Measurements from ENCODE around the gene CCDC127.
"Not testable (repeated sequence)": the region's sequence is repeated elsewhere in the genome, so short reads cannot be mapped to it uniquely, and the experiment has no call there.

The CCDC127 gene, protein sequence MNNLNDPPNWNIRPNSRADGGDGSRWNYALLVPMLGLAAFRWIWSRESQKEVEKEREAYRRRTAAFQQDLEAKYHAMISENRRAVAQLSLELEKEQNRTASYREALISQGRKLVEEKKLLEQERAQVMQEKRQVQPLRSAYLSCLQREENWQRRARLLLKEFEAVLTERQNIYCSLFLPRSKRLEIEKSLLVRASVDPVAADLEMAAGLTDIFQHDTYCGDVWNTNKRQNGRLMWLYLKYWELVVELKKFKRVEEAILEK

DNA sequence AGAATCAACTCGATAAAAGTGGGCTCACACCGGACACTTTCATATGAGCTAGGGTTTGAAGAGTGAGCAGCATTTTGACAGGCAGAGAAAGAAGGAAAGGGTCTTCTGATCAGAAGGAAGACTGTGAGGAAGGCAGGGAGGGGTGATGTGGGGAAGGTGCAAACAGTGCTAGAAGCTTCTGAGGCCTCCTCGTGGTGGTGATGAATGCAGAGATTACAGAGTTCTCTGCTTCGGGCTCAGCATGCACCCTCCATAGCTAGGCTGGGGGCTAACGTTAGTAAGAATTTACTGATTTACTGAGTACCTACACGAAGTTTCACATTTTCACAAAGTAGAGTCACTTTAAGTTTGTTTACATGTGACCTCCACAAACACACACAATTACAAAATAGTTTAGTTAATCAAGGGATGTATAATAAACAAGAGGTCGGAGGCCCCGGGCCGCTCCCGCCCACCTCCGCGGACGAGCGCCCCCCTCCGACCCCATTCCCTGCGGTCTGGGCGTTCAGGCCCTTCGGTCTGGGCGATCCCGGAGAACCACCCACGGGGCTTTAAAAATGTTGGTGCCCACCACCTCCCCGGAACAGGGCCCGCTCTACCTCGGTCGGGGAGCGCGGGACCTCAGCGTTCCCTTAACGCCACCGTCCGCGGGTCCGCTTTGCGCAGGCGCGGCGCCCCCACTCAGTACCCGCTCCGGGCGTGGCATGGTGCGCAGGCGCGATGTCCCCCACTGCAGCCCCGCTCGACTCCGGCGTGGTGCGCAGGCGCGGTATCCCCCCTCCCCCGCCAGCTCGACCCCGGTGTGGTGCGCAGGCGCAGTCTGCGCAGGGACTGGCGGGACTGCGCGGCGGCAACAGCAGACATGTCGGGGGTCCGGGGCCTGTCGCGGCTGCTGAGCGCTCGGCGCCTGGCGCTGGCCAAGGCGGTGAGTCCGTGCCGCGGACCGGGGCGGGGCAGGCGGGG is at the start of gene CCDC127, which contains the start of gene SDHA:
Gene CCDC127, minus strand, starts transcription at position 660 of the 963 bp plus-strand sequence. CDS start 1,304 bp downstream, outside the sequence.
Gene SDHA, plus strand, starts transcription at position 827 of the 963 bp plus-strand sequence. Its CDS starts 36 bp downstream, at position 863.
- Histone ChIP-seq H3K27ac (ENCODE audit: low read length) (peak within 1 kb of the TSS; percentile 69), H3K4me1 (ENCODE audit: control insufficient read depth, insufficient read depth, low read length) (peaks cover 14% of the 10 kb centered on the region), H3K4me3 (ENCODE audit: low read length in 2 of 2) (peak within 1 kb of the TSS; percentile 86 to 89), H3K9ac (ENCODE audit: low read length in 2 of 2) (peak within 1 kb of the TSS; percentile 82 to 87)
- H3K36me3 ChIP-seq (ENCODE audit: control insufficient read depth in 2 of 2, insufficient read depth in 2 of 2, low read length in 2 of 2); H3K9me3 ChIP-seq (ENCODE audit: control insufficient read depth in 2 of 2, low read length in 2 of 2); H3K27me3 ChIP-seq (ENCODE audit: control insufficient read depth in 1 of 2, insufficient read depth in 2 of 2, low read length in 2 of 2): not testable (repeated sequence)

DNA sequence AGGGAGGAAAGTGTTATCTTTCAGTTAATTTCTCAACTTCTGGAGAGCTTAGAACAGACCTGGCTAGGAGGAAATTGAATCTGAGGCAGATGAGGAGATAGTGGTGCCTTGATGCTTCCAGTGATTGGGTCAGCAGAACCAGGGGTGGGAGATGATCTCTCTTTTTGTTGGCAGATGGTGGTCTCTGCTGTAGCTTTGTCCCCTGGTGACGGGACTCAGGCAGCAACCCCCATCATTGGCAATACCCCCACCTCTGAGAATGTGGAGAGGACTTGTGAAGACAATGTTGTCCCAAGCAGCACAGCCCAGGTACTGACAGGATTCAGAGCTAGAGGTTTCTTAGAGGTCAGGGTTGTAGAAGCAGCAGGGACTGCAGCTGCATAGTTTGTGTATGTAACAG is 49.8 kb upstream of the CCDC127 start:
- Histone ChIP-seq H3K27me3 (ENCODE audit: control insufficient read depth in 1 of 2, insufficient read depth in 2 of 2, low read length in 2 of 2) (no peaks in the 10 kb centered on the region), H3K9me3 (ENCODE audit: control insufficient read depth in 2 of 2, low read length in 2 of 2) (no peaks in the 10 kb centered on the region), H3K4me1 (ENCODE audit: control insufficient read depth, insufficient read depth, low read length) (peaks cover 20% of the 10 kb centered on the region), H3K9ac (ENCODE audit: low read length in 2 of 2) (no peak overlapping the region), H3K36me3 (ENCODE audit: control insufficient read depth in 2 of 2, insufficient read depth in 2 of 2, low read length in 2 of 2) (peaks cover 5 to 10% of the 10 kb centered on the region in 2 donors), H3K27ac (ENCODE audit: low read length) (no peak overlapping the region), H3K4me3 (ENCODE audit: low read length in 2 of 2) (no peak overlapping the region)

DNA sequence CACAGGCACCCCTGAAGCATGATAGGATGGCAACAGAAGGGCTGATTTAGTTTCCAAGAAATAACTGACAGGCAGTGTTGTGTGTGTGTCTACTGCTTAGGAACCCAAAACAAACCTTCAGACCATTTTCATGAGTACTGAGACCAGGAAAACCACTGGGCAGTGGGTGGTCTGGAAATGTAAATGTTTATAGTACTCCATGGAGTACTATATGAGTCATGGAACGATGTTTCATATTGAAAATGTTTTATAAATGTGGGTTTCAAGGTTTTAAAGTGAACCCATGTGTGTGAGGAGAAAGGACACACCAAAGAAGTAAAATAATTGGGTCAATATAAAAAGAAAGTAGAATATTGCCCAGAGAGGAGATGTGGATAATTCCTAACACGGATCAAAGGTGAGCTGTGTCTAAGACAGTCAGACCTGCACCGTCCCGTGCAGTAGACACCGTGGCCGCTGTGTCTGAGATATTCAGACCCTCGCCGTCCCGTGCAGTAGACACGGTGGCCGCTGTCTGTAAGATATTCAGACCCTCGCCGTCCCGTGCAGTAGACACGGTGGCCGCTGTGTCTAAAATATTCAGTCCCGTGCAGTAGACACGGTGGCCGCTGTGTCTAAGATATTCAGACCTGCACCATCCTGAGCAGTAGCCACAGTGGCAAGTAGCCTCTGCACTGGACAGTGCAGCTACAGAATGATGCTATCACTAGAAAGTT is 48.5 kb upstream of the CCDC127 start:
- H3K4me3 ChIP-seq (ENCODE audit: low read length in 2 of 2); H3K27ac ChIP-seq (ENCODE audit: low read length); H3K27me3 ChIP-seq (ENCODE audit: control insufficient read depth in 1 of 2, insufficient read depth in 2 of 2, low read length in 2 of 2); H3K9ac ChIP-seq (ENCODE audit: low read length in 2 of 2); H3K36me3 ChIP-seq (ENCODE audit: control insufficient read depth in 2 of 2, insufficient read depth in 2 of 2, low read length in 2 of 2); H3K9me3 ChIP-seq (ENCODE audit: control insufficient read depth in 2 of 2, low read length in 2 of 2): not testable (repeated sequence)
- H3K4me1 ChIP-seq (ENCODE audit: control insufficient read depth, insufficient read depth, low read length): peaks cover 20% of the 10 kb centered on the region

DNA sequence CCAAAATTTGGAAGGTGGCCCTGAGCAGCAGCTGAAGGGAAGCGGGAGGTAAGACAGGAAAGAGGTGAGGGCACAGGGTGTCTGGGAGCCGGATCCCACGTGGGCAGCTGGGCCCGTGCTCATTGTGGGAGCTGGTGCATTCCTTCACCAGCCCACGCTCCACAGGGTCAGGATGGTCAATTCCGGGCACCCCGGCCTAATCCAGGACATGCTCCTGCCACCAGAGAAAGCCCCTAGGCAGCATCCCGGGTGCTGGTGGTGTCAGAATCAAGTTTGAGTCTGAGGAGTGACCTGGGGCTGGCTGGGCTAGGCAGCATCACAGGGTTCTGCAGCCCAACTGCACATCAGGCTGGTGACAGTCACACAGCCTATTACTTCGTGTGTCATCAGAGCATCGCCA is 46.4 kb upstream of the CCDC127 start:
- H3K4me1 ChIP-seq (ENCODE audit: control insufficient read depth, insufficient read depth, low read length): peaks cover 13% of the 10 kb centered on the region
- H3K4me3 ChIP-seq (ENCODE audit: low read length in 2 of 2): peak overlapping the region in 1 of 2 donors; percentile 15
- peaks cover 5 to 10% of the 10 kb centered on the region in 2 donors for H3K36me3 ChIP-seq (ENCODE audit: control insufficient read depth in 2 of 2, insufficient read depth in 2 of 2, low read length in 2 of 2)
- H3K9me3 ChIP-seq (ENCODE audit: control insufficient read depth in 2 of 2, low read length in 2 of 2): no peaks in the 10 kb centered on the region
- H3K27ac ChIP-seq (ENCODE audit: low read length): peak overlapping the region; percentile 55
- H3K9ac ChIP-seq (ENCODE audit: low read length in 2 of 2): no peak overlapping the region
- no peaks in the 10 kb centered on the region for H3K27me3 ChIP-seq (ENCODE audit: control insufficient read depth in 1 of 2, insufficient read depth in 2 of 2, low read length in 2 of 2)

DNA sequence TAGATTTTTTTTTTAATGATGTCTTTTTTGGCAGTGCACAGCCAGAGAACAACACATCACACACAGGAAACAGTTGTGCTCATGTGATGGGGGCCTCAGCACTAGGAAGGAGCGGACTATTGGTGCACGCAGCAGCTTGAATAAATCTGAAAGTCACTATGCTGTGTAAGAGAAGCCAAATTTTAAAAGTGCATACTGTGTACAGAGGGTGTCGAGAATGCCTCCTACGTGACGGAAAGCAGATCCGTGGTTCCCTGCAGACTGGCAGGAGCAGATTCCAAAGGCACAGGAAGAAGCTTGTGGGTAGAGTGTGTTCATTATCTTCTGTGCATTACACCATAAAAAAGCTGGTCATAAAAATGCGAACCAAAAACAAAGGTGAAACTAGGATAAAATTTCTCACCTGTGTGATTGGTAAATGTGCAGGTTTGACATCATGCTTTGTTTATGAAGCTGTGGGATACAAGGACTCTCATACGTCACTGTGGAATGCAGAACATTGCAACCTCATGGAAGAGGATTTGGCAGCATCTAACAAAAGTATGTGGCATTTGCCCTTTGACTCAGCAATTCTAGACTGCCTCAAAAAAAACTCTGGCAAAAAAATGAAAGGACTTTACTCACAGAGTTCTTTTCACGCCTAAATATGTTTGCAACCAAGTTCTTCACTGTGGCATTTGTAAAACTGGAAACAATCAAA is 45.5 kb upstream of the CCDC127 start:
- H3K27ac ChIP-seq (ENCODE audit: low read length): peak overlapping the region; percentile 55
- not testable (repeated sequence) for H3K9me3 ChIP-seq (ENCODE audit: control insufficient read depth in 2 of 2, low read length in 2 of 2); H3K4me3 ChIP-seq (ENCODE audit: low read length in 2 of 2); H3K9ac ChIP-seq (ENCODE audit: low read length in 2 of 2); H3K36me3 ChIP-seq (ENCODE audit: control insufficient read depth in 2 of 2, insufficient read depth in 2 of 2, low read length in 2 of 2); H3K27me3 ChIP-seq (ENCODE audit: control insufficient read depth in 1 of 2, insufficient read depth in 2 of 2, low read length in 2 of 2)
- H3K4me1 ChIP-seq (ENCODE audit: control insufficient read depth, insufficient read depth, low read length): peaks cover 13% of the 10 kb centered on the region

DNA sequence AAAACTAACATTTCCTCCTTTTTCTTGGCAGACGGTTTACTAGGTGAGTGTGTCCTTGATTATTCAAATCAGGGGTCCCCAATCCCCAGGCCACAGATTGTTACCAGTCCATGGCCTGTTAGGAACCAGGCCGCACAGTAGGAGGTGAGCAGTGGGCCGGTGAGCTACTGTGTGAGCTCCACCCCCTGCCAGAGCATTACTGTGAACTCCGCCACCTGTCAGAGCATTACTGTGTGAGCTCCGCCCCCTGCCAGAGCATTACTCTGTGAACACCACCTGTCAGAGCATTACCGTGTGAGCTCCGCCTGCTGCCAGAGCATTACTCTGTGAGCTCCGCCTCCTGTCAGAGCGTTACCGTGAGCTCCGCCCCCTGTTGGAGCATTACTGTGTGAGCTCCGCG is 39.2 kb upstream of the CCDC127 start:
- Histone ChIP-seq H3K9ac (ENCODE audit: low read length in 2 of 2) (no peak overlapping the region), H3K27me3 (ENCODE audit: control insufficient read depth in 1 of 2, insufficient read depth in 2 of 2, low read length in 2 of 2) (no peaks in the 10 kb centered on the region), H3K27ac (ENCODE audit: low read length) (no peak overlapping the region), H3K36me3 (ENCODE audit: control insufficient read depth in 2 of 2, insufficient read depth in 2 of 2, low read length in 2 of 2) (peaks cover 16 to 18% of the 10 kb centered on the region in 2 donors), H3K4me1 (ENCODE audit: control insufficient read depth, insufficient read depth, low read length) (no peaks in the 10 kb centered on the region), H3K9me3 (ENCODE audit: control insufficient read depth in 2 of 2, low read length in 2 of 2) (no peaks in the 10 kb centered on the region), H3K4me3 (ENCODE audit: low read length in 2 of 2) (no peak overlapping the region)

DNA sequence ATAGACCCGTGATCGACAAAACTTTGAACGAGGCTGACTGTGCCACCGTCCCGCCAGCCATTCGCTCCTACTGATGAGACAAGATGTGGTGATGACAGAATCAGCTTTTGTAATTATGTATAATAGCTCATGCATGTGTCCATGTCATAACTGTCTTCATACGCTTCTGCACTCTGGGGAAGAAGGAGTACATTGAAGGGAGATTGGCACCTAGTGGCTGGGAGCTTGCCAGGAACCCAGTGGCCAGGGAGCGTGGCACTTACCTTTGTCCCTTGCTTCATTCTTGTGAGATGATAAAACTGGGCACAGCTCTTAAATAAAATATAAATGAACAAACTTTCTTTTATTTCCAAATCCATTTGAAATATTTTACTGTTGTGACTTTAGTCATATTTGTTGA is 38.4 kb upstream of the CCDC127 start:
- H3K36me3 ChIP-seq (ENCODE audit: control insufficient read depth in 2 of 2, insufficient read depth in 2 of 2, low read length in 2 of 2): peaks cover 16 to 18% of the 10 kb centered on the region in 2 donors
- H3K4me3 ChIP-seq (ENCODE audit: low read length in 2 of 2); H3K9me3 ChIP-seq (ENCODE audit: control insufficient read depth in 2 of 2, low read length in 2 of 2); H3K27ac ChIP-seq (ENCODE audit: low read length); H3K27me3 ChIP-seq (ENCODE audit: control insufficient read depth in 1 of 2, insufficient read depth in 2 of 2, low read length in 2 of 2); H3K9ac ChIP-seq (ENCODE audit: low read length in 2 of 2); H3K4me1 ChIP-seq (ENCODE audit: control insufficient read depth, insufficient read depth, low read length): not testable (repeated sequence)

DNA sequence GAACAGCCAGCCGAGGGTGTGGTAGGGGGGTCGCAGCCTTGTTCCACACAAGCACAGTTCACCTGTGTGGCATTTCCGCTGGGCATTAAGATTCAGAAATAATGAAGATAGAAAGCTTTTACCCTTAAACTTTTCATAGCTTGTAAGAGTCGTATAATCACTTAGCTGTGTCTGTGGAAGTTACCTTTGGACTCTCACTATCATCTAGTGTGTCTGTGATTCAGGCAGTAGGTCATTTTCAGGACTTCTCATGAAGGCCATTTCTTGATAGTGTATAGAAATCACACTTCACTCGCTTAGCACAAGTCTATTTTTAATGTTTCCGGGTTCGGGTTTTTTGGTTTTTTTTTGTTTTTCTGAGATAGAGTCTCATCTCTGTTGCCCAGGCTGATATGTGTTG is 37.2 kb upstream of the CCDC127 start:
- not testable (repeated sequence) for H3K4me3 ChIP-seq (ENCODE audit: low read length in 2 of 2); H3K9ac ChIP-seq (ENCODE audit: low read length in 2 of 2); H3K9me3 ChIP-seq (ENCODE audit: control insufficient read depth in 2 of 2, low read length in 2 of 2); H3K4me1 ChIP-seq (ENCODE audit: control insufficient read depth, insufficient read depth, low read length); H3K27me3 ChIP-seq (ENCODE audit: control insufficient read depth in 1 of 2, insufficient read depth in 2 of 2, low read length in 2 of 2); H3K27ac ChIP-seq (ENCODE audit: low read length)
- peaks cover 16 to 18% of the 10 kb centered on the region in 2 donors for H3K36me3 ChIP-seq (ENCODE audit: control insufficient read depth in 2 of 2, insufficient read depth in 2 of 2, low read length in 2 of 2)

DNA sequence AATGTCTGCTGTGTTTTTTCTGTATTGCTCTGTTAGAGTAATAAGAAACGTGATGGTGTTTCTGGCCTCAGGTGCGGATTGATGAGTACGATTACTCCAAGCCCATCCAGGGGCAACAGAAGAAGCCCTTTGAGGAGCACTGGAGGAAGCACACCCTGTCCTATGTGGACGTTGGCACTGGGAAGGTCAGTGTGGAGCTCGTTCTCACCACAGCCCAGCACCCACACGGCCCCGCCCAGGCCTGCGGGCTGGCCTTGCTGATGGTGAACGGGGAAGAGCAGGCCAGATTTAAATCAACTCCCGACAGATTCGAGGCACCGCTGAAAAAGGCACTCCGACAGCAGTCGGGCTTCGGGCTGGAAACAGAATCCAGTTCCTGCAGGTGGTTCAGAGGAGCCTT is 36.4 kb upstream of the CCDC127 start:
- H3K4me3 ChIP-seq (ENCODE audit: low read length in 2 of 2); H3K9me3 ChIP-seq (ENCODE audit: control insufficient read depth in 2 of 2, low read length in 2 of 2); H3K27ac ChIP-seq (ENCODE audit: low read length); H3K4me1 ChIP-seq (ENCODE audit: control insufficient read depth, insufficient read depth, low read length); H3K9ac ChIP-seq (ENCODE audit: low read length in 2 of 2); H3K27me3 ChIP-seq (ENCODE audit: control insufficient read depth in 1 of 2, insufficient read depth in 2 of 2, low read length in 2 of 2): not testable (repeated sequence)
- peaks cover 16 to 19% of the 10 kb centered on the region in 2 donors for H3K36me3 ChIP-seq (ENCODE audit: control insufficient read depth in 2 of 2, insufficient read depth in 2 of 2, low read length in 2 of 2)

DNA sequence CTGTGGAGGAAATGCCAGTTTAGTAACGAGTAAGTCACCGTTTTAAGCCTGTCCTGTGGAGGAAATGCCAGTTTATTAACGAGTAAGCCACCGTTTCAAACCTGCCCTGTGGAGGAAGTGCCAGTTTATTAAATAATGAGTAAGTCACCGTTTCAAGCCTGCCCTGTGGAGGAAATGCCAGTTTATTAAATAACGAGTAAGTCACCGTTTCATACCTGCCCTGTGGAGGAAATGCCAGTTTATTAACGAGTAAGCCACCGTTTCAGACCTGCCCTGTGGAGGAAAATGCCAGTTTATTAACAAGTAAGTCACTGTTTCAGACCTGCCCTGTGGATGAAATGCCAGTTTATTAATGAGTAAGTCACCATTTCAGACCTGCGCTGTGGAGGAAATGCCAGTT is 34.6 kb upstream of the CCDC127 start:
- no peaks in the 10 kb centered on the region for H3K4me1 ChIP-seq (ENCODE audit: control insufficient read depth, insufficient read depth, low read length)
- H3K9ac ChIP-seq (ENCODE audit: low read length in 2 of 2): no peak overlapping the region
- no peaks in the 10 kb centered on the region for H3K27me3 ChIP-seq (ENCODE audit: control insufficient read depth in 1 of 2, insufficient read depth in 2 of 2, low read length in 2 of 2)
- peaks cover 25 to 33% of the 10 kb centered on the region in 2 donors for H3K36me3 ChIP-seq (ENCODE audit: control insufficient read depth in 2 of 2, insufficient read depth in 2 of 2, low read length in 2 of 2)
- H3K9me3 ChIP-seq (ENCODE audit: control insufficient read depth in 2 of 2, low read length in 2 of 2): no peaks in the 10 kb centered on the region
- H3K27ac ChIP-seq (ENCODE audit: low read length): no peak overlapping the region
- H3K4me3 ChIP-seq (ENCODE audit: low read length in 2 of 2): no peak overlapping the region

Measured in stomach smooth muscle (tissue), 2 donors.